HEK293 (cell line): Measurements from ENCODE around the gene ZNF521.

ENCODE experiments used
- CTCF ChIP-seq: fragments of 450-650 bp; formaldehyde crosslinking; IDR thresholded peaks from 2 replicates; pipeline ENCODE4 v1.5.1; 2016; ENCODE audit warnings: missing biosample characterization, missing genetic modification characterization
- WT1 ChIP-seq: fragments of 450-650 bp; formaldehyde crosslinking; IDR thresholded peaks from 2 replicates; pipeline ENCODE4 v1.5.1; 2016; ENCODE audit warnings: missing biosample characterization, missing genetic modification characterization
- ZBTB17 ChIP-seq: fragments of 450-650 bp; formaldehyde crosslinking; IDR thresholded peaks from 2 replicates; pipeline ENCODE4 v1.5.1; 2016; ENCODE audit warnings: missing biosample characterization, missing genetic modification characterization
- ZBTB44 ChIP-seq: fragments of 450-650 bp; IDR thresholded peaks from 2 replicates; pipeline ENCODE4 v1.5.1; 2018; ENCODE audit warnings: missing biosample characterization, mild to moderate bottlenecking, missing genetic modification characterization
- ZBTB48 ChIP-seq: fragments of 450-650 bp; formaldehyde crosslinking; IDR thresholded peaks from 2 replicates; pipeline ENCODE4 v1.5.1; 2016; ENCODE audit warnings: missing biosample characterization, missing genetic modification characterization
- ZBTB7A ChIP-seq: fragments of 450-650 bp; formaldehyde crosslinking; IDR thresholded peaks from 2 replicates; pipeline ENCODE4 v1.5.1; 2016; ENCODE audit warnings: low read depth, missing biosample characterization, missing genetic modification characterization
- ZFP41 ChIP-seq: fragments of 450-650 bp; formaldehyde crosslinking; IDR thresholded peaks from 2 replicates; pipeline ENCODE4 v1.5.1; 2016; ENCODE audit warnings: missing biosample characterization, missing genetic modification characterization, borderline replicate concordance
- ZIC2 ChIP-seq: fragments of 450-650 bp; formaldehyde crosslinking; IDR thresholded peaks from 2 replicates; pipeline ENCODE4 v1.5.1; 2016; ENCODE audit warnings: missing biosample characterization, missing genetic modification characterization
- ZNF155 ChIP-seq: fragments of 450-650 bp; formaldehyde crosslinking; IDR thresholded peaks from 2 replicates; pipeline ENCODE4 v1.5.1; 2016; ENCODE audit warnings: missing biosample characterization, missing genetic modification characterization
- ZNF157 ChIP-seq: fragments of 450-650 bp; formaldehyde crosslinking; IDR thresholded peaks from 2 replicates; pipeline ENCODE4 v1.5.1; 2016; ENCODE audit warnings: missing biosample characterization, missing genetic modification characterization
- ZNF248 ChIP-seq: fragments of 450-650 bp; formaldehyde crosslinking; IDR thresholded peaks from 2 replicates; pipeline ENCODE4 v1.5.1; 2017; ENCODE audit warnings: missing biosample characterization, missing genetic modification characterization
- ZNF280C ChIP-seq: fragments of 450-650 bp; formaldehyde crosslinking; IDR thresholded peaks from 2 replicates; pipeline ENCODE4 v1.5.1; 2016; ENCODE audit warnings: missing biosample characterization, missing genetic modification characterization
- ZNF335 ChIP-seq: fragments of 450-650 bp; formaldehyde crosslinking; conservative IDR thresholded peaks from 2 replicates; pipeline ENCODE4 v1.5.1; 2016; ENCODE audit warnings: missing biosample characterization, missing genetic modification characterization
- ZNF362 ChIP-seq: fragments of 450-650 bp; formaldehyde crosslinking; IDR thresholded peaks from 2 replicates; pipeline ENCODE4 v1.5.1; 2016; ENCODE audit warnings: missing biosample characterization, missing genetic modification characterization
- ZNF518A ChIP-seq: fragments of 450-650 bp; formaldehyde crosslinking; conservative IDR thresholded peaks from 2 replicates; pipeline ENCODE4 v1.5.1; 2016; ENCODE audit warnings: low read depth, missing biosample characterization, missing genetic modification characterization
- ZNF664 ChIP-seq: fragments of 450-650 bp; formaldehyde crosslinking; IDR thresholded peaks from 2 replicates; pipeline ENCODE4 v1.5.1; 2016; ENCODE audit warnings: missing biosample characterization, missing genetic modification characterization
- ZNF692 ChIP-seq: fragments of 450-650 bp; formaldehyde crosslinking; IDR thresholded peaks from 2 replicates; pipeline ENCODE4 v1.5.1; 2016; ENCODE audit warnings: missing biosample characterization, missing genetic modification characterization
- ZNF701 ChIP-seq: fragments of 450-650 bp; formaldehyde crosslinking; IDR thresholded peaks from 2 replicates; pipeline ENCODE4 v1.5.1; 2016; ENCODE audit warnings: missing biosample characterization, missing genetic modification characterization
- ZNF707 ChIP-seq: fragments of 450-650 bp; formaldehyde crosslinking; IDR thresholded peaks from 2 replicates; pipeline ENCODE4 v1.5.1; 2016; ENCODE audit warnings: missing biosample characterization, missing genetic modification characterization
- ZNF792 ChIP-seq: fragments of 450-650 bp; formaldehyde crosslinking; IDR thresholded peaks from 2 replicates; pipeline ENCODE4 v1.5.1; 2016; ENCODE audit warnings: missing biosample characterization, missing genetic modification characterization
- ZSCAN23 ChIP-seq: fragments of 450-650 bp; formaldehyde crosslinking; IDR thresholded peaks from 2 replicates; pipeline ENCODE4 v1.5.1; 2016; ENCODE audit warnings: missing biosample characterization, missing genetic modification characterization
- TF ChIP-seq, protein P1 (sequence below): fragments of 450-650 bp; formaldehyde crosslinking; IDR thresholded peaks from 2 replicates; pipeline ENCODE4 v1.5.1; 2016; ENCODE audit warnings: missing biosample characterization, missing genetic modification characterization, borderline replicate concordance

Gene ZNF521

DNA sequence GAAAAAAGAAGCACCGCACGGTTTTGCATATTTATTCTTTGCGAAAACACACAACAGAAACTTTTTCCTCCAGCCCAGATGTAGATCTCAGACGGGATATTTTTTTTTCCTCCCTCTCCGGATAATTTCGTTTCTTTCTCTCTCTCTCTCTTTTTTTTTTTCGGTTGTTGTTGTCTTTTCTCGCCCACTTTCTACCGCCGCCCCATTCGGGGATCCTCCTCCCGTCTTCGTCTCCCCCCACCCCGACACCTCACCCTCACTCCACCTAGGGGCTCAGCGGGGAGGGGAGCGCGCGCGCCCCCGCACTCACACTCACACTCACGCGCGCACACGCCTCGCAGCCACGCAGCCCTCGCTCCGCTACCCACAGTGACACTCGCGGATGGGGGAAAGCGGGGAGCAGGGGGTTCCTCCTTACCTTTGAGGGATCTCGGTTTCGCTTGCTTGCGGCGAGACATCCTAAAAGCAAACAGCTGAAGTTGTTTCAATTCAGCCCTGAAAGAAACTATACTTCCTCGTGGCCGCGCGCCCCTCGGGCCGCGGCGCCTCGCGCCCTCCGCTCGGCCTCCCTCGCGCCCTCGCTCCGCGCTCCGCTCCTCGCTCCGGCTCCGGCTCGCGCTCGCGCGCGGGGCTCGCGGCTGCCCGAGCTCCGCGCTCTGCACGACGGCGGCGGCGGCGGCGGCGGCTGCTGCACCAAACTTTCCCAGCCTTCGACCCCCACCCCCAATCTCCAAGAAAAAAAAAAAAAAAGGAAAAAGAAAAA lies 1.3 kb downstream of the ZNF521 start (continued):
- TF ChIP-seq, protein P1, sequence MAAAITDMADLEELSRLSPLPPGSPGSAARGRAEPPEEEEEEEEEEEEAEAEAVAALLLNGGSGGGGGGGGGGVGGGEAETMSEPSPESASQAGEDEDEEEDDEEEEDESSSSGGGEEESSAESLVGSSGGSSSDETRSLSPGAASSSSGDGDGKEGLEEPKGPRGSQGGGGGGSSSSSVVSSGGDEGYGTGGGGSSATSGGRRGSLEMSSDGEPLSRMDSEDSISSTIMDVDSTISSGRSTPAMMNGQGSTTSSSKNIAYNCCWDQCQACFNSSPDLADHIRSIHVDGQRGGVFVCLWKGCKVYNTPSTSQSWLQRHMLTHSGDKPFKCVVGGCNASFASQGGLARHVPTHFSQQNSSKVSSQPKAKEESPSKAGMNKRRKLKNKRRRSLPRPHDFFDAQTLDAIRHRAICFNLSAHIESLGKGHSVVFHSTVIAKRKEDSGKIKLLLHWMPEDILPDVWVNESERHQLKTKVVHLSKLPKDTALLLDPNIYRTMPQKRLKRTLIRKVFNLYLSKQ (tag by site-specific recombination) = no peak
- TF ChIP-seq ZNF335 = peak; percentile 86
- TF ChIP-seq ZNF707 (tag by site-specific recombination) = no peak
- no peak for TF ChIP-seq ZNF280C
- TF ChIP-seq ZNF155 = no peak
- no peak for TF ChIP-seq ZBTB44
- no peak for TF ChIP-seq ZNF701 (tag by site-specific recombination)
- no peak for TF ChIP-seq ZFP41
- TF ChIP-seq ZNF518A (tag by site-specific recombination) = no peak
- no peak for TF ChIP-seq ZNF664 (tag by site-specific recombination)
- 0 out of 2 replicates have a peak, but pooled peaks have one; percentile 38 for TF ChIP-seq ZBTB17 (tag by site-specific recombination)
- TF ChIP-seq WT1 (tag by site-specific recombination) = 0 out of 2 replicates have a peak, but pooled peaks have one; percentile 22
- 0 out of 2 replicates have a peak, but pooled peaks have one; percentile 29 for TF ChIP-seq ZNF792 (tag by site-specific recombination)
- peak; percentile 17; the same call in 1 of the 2 replicates for TF ChIP-seq ZIC2
- TF ChIP-seq ZSCAN23 (tag by site-specific recombination) = no peak
- peak; percentile 75 for TF ChIP-seq ZNF362 (tag by site-specific recombination)
- no peak for TF ChIP-seq ZNF248
- TF ChIP-seq ZBTB48 (tag by site-specific recombination) = no peak
- no peak; the same call in 1 of the 2 replicates for TF ChIP-seq ZBTB7A (tag by site-specific recombination)
- TF ChIP-seq ZNF692 (tag by site-specific recombination) = peak; percentile 56
- 0 out of 2 replicates have a peak, but pooled peaks have one; percentile 36 for TF ChIP-seq ZNF157 (tag by site-specific recombination)
- TF ChIP-seq CTCF (tag by site-specific recombination) = peak; percentile 73
